Measurements from ENCODE around the gene GJD4.

GJD4 gene

DNA sequence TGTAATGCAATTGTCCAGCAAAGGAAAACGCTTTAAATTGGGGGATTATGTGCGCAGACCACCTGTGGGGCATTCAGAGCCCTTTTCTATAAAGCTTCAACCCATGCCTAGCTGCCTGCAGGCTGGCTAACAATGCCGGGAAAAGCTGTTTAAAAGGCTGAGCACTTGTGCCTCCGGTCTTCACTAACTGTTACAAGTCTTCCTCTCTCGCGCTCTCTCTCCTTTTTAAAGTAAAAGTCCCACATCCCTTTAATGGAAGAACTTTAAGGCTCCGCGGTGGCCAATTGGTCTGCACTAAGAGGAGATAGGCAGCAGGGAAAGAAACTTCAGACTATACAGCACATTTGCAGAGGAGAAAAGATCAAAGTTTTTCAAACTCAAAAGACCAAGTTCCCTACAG lies 32.3 kb downstream of the GJD4 start:
- TF ChIP-seq CTCF (IDR thresholded peaks at IDR 0.05; ENCODE audit: low read depth, low read length), result no peak
- DNase-seq (ENCODE audit: extremely low read depth, low read depth), result no peak

- no peak for TF ChIP-seq CTCF (IDR thresholded peaks at IDR 0.05; ENCODE audit: low read depth, low read length)
- DNase-seq (ENCODE audit: extremely low read depth, low read depth), result no peak
These were observed 33.0 kb downstream of the GJD4 start for GRCh38 chr10:35638101-35638500.

DNA sequence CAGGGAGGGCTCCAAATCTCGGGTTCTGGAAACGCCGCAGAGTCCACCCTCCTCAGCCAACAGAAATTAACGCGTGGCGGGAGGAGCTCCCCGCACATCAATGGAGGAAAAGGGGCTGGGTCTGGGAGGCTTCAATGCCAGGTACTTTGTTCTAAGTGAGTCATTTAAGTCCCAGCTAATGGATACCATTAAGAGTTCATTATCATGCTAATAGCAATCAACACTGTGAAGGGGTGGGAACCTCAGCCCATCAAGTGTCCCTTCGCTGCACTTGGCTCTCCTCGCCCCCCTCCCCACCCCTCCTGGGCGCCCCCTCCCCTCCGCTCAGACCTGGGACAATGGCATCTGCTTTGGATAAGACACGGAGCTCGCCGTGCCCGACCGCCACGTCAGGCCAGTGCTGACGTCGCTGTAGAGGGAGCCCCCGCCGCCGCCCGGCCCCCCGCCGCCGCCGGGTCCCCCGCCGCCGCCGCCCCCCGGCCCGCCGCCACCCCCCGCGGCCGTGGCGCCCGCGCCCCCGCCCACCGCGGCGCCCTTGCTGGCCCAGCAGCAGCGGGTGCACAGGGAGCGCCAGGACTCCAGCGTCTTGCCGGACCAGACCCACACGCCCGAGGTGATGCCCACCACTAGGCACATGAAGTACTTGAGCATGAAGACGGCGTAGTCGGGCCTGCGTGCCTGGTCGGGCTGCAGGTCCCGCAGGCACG lies 34.0 kb downstream of the GJD4 start:
- DNase-seq (ENCODE audit: extremely low read depth, low read depth), result no peak
- no peak for TF ChIP-seq CTCF (IDR thresholded peaks at IDR 0.05; ENCODE audit: low read depth, low read length)

GRCh38 chr10:35639728-35640401 lies 34.7 kb downstream of the GJD4 start:
- DNase-seq (ENCODE audit: extremely low read depth, low read depth), result no peak
- peak; percentile 14 for TF ChIP-seq CTCF (IDR thresholded peaks at IDR 0.05; ENCODE audit: low read depth, low read length)

GRCh38 chr10:35640474-35640873 lies 35.3 kb downstream of the GJD4 start:
- DNase-seq (ENCODE audit: extremely low read depth, low read depth), result no peak
- peak; percentile 21 for TF ChIP-seq CTCF (IDR thresholded peaks at IDR 0.05; ENCODE audit: low read depth, low read length)

GRCh38 chr10:35640951-35641675 lies 36.0 kb downstream of the GJD4 start:
- no peak for TF ChIP-seq CTCF (IDR thresholded peaks at IDR 0.05; ENCODE audit: low read depth, low read length)
- DNase-seq (ENCODE audit: extremely low read depth, low read depth), result peak; percentile 54

DNA sequence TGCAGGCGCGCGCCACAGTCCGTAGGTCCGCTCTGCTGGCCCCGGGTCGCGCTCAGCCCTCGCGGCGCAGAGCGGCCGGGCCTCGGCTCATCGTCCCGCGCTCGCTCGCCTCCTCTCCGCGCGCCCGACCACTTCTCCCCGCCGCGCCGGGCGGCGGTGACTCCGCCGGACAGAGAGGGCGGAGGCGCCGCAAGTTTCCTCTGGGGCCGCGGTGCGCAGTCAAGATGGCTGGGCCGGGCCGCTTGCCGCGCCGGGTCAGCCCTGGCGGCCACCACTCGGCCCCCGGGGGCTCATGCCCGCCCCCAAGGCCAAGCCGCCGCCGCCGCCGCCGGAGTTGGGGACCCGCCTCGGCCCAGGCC lies 36.5 kb downstream of the GJD4 start:
- no peak for TF ChIP-seq CTCF (IDR thresholded peaks at IDR 0.05; ENCODE audit: low read depth, low read length)
- DNase-seq (ENCODE audit: extremely low read depth, low read depth), result no peak
